Aorta (tissue), 5 donors: ENCODE results near the gene BAIAP3. TPM values are rescaled to one million over a fixed set of nuclear protein-coding genes. Genes with fewer than 3 reads are reported as not detected.
A peak's percentile ranks its signal among the peaks of the same experiment; 100 is the strongest.

Source experiments
- ATAC-seq: fragments of 200-7000 bp; cut with Tn5 transposase; one replicate; pipeline ENCODE4 v1.9.1; 2022; ENCODE audit warnings: moderate library complexity; ENCODE audit not compliant: low FRiP score
- DNase-seq, 2 donors: peaks; one replicate each; pipeline ENCODE4 v3.0.0-alpha.2; 2020
- H3K27ac ChIP-seq, 2 donors: one replicate each; pipeline ENCODE4 v1.5.1; 2013; ENCODE audit warnings: low read length in 2 of 2, mild to moderate bottlenecking in 2 of 2, moderate library complexity in 2 of 2, control low read depth in 1 of 2, inconsistent platforms in 1 of 2, low read depth in 1 of 2
- H3K27me3 ChIP-seq, 2 donors: one replicate each; pipeline ENCODE4 v1.6.1; 2013; ENCODE audit warnings: control low read depth in 1 of 2, low read length in 1 of 2, mild to moderate bottlenecking in 1 of 2, moderate library complexity in 1 of 2; ENCODE audit not compliant: insufficient read depth in 2 of 2, control insufficient read depth in 1 of 2
- H3K36me3 ChIP-seq, 2 donors: one replicate each; pipeline ENCODE4 v1.6.1; 2013; ENCODE audit warnings: control low read depth in 1 of 2, low read length in 1 of 2, mild to moderate bottlenecking in 1 of 2; ENCODE audit not compliant: insufficient read depth in 2 of 2, control insufficient read depth in 1 of 2
- H3K4me1 ChIP-seq, 2 donors: one replicate each; pipeline ENCODE4 v1.6.1; 2013; ENCODE audit warnings: low read length in 2 of 2, control low read depth in 1 of 2, mild to moderate bottlenecking in 1 of 2, moderate library complexity in 1 of 2; ENCODE audit not compliant: insufficient read depth in 2 of 2, control insufficient read depth in 1 of 2
- H3K4me3 ChIP-seq, 2 donors: one replicate each; pipeline ENCODE4 v1.5.1; 2013; ENCODE audit warnings: low read length in 2 of 2, control low read depth in 1 of 2, mild to moderate bottlenecking in 1 of 2
- H3K9me3 ChIP-seq: one replicate; pipeline ENCODE4 v1.6.1; 2013; ENCODE audit warnings: mild to moderate bottlenecking, low read length; ENCODE audit not compliant: control insufficient read depth
- WGBS, 2 donors: extraction: QIAGEN DNeasy Blood & Tissue Kit; methylation state at CpG; one replicate each; pipeline ENCODE4 v1.1.7; 2013; 5-methylcytosine and 5-hydroxymethylcytosine counted together
- intact Hi-C, 2 donors: fragments of 100-400 bp; cut with DNase I; formaldehyde crosslinking; loops; one replicate each; pipeline versions ENCODE4 v1.14.2 to v1.15.0; 2022
- polyA plus RNA-seq, 2 donors: library from polyadenylated mRNA; stranded (reverse); fragments of 200-250 nt; gene quantifications; one replicate each; pipeline ENCODE4 v1.2.3, GENCODE V29; 2013
- total RNA-seq, 2 donors: library from RNA; stranded (reverse); fragmentation: NEBNext Ultra II Directional; extraction: Animal tissue kit (Norgen Biotek cat#: 25700); gene quantifications; one replicate each; pipeline ENCODE4 v1.2.1, GENCODE V29; 2021
- donor health status: healthy with polysubstance abuse.
- donor health status: Bipolar disorder and iron deficiency.
- donor health status: DM: no; HTN: no; CAD: no.
- donor health status: DM: no; HTN: no; CAD: no.
- donor health status: DM: yes; HTN: yes; CAD: no.

BAIAP3 gene
- total and polyA plus RNA-seq, 4 donors, result 1.1 to 3.1 (median 1.9) TPM

DNA sequence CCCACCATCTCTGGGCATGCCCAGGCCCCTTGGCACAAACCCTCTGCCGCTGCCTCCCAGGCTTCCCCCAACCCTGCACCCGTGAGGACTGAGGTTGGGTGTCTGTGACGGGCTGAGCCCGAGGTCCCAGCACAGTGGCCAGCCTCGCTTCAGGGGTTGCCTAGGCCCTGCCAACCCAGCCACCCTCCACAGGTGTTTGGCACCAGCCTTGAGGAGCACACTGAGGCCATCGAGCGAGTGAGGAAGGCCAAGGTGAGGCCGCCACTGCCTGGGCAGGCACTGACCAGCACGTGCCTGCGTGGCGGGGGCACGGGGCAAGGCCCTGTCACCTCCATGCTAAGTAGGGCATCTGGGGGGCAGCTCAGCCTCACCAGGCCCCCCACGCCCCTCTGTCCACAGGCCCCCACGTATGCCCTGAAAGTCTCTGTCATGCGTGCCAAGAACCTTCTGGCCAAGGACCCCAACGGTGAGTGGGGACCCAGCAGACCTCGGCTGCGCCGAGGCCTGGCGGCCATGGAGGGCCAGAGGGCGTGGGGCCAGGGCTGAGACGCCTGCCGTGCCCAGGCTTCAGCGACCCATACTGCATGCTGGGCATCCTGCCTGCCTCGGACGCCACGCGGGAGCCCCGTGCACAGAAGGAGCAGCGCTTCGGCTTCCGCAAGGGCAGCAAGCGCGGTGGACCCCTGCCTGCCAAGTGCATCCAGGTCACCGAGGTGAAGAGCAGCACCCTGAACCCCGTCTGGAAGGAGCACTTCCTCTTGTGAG, 7.5 kb downstream of the BAIAP3 start:
- ATAC-seq, result no peak
- 79 to 82% methylated on average over 31 to 36 of the region's 36 CpGs for WGBS, 2 donors
- DNase-seq, result no peak

DNA sequence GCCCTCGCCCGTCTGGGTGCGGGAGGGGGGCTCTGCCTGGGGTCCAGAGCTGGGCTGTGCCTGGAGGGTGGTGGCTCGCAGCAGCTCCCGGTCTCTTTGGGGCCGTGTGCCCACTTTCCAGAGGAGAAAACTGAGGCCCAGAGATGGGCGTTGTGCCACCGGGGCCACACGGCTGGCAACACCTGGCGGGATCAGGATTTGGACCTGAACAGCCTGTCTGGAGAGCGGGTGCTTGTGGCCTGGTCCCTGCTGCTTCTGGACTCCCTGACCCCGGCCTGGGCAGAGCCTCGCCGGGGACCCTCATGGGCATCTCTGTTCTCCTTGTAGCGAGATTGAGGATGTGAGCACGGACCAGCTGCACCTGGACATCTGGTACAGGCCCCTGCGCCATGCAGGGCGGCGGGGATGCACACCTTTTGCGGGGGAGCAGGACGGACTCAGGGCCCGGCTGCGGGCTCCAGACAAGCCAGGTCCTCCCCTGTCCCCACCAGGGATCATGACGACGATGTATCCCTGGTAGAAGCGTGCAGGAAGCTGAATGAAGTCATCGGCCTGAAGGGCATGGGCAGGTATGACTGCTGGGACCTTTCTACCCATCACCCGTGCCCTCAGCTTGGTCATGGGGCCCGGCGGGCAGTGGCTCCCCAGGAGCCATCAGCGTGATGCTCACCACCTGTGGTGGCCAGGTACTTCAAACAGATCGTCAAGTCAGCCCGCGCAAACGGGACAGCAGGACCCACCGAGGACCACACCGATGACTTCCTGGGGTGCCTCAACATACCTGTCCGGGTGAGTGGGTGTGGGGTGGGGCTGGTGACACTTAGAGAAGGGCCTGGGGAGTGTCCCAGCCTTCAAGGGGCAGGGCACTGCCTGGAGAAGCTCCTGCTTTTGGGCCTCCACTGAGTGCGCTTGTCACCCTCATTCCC, 8.3 kb downstream of the BAIAP3 start:
- no peak for ATAC-seq
- 88% methylated on average over 36 to 39 of the region's 39 CpGs for WGBS, 2 donors
- intact Hi-C loops, result no loop called here

More for the DNA sequence above, 7.5 kb downstream of the BAIAP3 start:
- intact Hi-C loops, result no loop called here
- Histone ChIP-seq H3K36me3 (no peaks in the 10 kb centered on the region), H3K27ac (no peak overlapping the region), H3K4me3 (no peak overlapping the region), H3K27me3 (no peaks in the 10 kb centered on the region), H3K9me3 (no peaks in the 10 kb centered on the region), H3K4me1 (no peaks in the 10 kb centered on the region)

DNA sequence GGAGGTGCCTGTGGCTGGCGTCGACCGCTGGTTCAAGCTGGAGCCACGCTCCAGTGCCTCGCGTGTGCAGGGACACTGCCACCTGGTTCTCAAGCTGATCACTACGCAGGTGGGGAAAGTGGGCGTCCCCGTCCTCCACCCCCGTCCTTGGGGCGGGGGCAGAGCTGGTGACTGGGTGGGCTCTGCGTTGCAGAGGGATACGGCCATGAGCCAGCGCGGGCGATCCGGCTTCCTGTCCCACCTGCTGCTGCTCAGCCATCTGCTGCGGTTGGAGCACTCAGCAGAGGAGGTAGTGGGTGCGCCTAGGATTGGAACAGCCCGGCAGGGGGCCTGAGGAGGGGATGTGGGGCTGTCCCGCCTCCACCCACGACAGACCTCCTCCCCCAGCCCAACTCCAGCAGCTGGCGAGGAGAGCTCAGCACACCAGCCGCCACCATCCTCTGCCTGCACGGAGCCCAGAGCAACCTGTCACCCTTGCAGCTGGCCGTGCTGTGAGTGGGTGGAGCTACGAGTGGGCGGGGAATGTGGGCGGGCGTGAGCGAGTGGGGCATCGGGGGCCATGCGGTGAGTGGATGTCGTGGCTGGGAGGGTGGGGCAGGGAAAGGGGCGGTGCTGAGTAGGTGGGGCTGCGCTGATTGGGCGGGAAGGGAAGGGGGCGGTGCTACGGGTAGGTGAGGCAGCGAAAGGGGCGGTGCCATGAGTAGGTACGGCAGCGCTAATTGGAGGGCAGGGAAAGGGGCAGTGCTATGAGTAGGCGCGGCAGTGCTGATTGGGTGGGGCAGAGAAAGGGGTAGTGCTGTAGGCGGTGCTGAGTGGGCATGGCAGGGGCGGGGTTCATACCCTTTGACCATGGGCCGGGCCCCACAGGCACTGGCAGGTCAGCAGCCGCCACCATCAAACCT, 9.3 kb downstream of the BAIAP3 start:
- WGBS, 2 donors, result 9% methylated on average over 47 to 49 of the region's 49 CpGs
- peak; percentile 79 for ATAC-seq
- Histone ChIP-seq H3K27me3 (no peaks in the 10 kb centered on the region), H3K4me1 (no peaks in the 10 kb centered on the region), H3K27ac (no peak overlapping the region), H3K4me3 (no peak overlapping the region), H3K9me3 (no peaks in the 10 kb centered on the region), H3K36me3 (no peaks in the 10 kb centered on the region)
- peak; percentile 94 to 96 for DNase-seq
- intact Hi-C loops, result no loop called here

More for the DNA sequence above, 8.3 kb downstream of the BAIAP3 start:
- no peak for DNase-seq
- Histone ChIP-seq H3K9me3 (no peaks in the 10 kb centered on the region), H3K4me3 (no peak overlapping the region), H3K36me3 (no peaks in the 10 kb centered on the region), H3K27me3 (no peaks in the 10 kb centered on the region), H3K27ac (no peak overlapping the region), H3K4me1 (no peaks in the 10 kb centered on the region)

DNA sequence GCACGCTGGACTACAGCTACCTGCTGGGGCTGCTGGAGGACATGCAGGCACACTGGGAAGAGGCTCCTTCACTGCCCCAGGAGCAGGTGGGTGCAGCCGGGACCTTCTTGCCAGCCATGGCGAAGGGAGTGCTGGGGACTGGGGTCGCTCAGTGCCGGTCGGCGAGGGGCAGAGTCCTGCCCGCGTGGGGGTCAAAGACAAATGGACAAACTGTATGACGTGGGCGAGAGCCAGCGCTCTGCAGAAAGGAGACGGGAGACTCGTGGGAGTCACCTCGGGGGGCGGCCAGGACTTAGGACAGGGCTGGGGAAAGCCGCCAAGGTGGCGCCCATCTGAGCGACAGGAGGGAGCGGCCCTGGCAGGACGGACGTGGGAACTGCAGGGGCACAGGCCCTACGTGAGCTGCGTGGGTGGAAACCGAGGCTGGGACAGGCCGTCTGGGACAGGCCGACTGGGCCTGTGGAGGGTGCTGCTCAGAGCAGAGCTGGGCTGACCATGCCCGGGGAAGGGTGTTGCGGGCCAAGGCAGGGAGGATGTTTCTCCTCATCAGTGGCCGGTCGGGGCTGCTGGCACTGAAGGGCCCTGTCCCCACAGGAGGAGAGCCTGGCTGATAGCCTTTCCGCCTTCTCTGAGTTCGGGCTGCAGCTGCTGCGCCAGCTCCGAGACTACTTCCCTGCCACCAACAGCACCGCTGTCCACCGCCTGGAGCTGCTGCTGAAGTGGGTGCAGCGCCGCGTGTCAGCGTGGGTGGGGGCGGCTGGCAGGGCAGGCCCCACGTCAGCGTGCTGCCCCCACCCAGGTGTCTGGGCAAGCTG, 10.2 kb downstream of the BAIAP3 start:
- WGBS, 2 donors, result 35 to 38% methylated on average over 41 to 44 of the region's 44 CpGs
- no peak overlapping the region for H3K27ac ChIP-seq
- no peaks in the 10 kb centered on the region for H3K27me3 ChIP-seq
- H3K4me1 ChIP-seq, result no peaks in the 10 kb centered on the region
- H3K4me3 ChIP-seq, result no peak overlapping the region
- no peaks in the 10 kb centered on the region for H3K36me3 ChIP-seq
- intact Hi-C loops, result no loop called here
- no peak for DNase-seq
- peak; percentile 17 for ATAC-seq
- H3K9me3 ChIP-seq, result no peaks in the 10 kb centered on the region

DNA sequence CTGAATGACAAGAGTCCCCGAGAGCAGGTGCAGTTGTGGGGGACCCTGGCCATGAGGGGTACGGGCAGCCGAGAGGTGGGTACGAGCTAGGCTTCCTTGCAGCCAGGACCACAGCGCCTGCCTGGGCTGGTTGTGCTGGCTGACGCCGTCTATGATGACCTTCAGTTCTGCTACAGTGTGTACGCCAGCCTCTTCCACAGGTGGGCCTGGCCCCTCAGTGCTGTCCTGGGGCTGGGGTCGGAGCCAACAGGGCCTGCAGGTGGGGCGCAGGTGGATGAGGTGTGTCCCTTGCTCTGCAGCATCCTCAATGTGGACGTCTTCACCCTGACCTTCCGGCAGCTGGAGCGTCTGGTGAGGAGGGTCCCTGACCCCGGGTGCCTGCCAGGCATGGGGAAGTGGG, 11.1 kb downstream of the BAIAP3 start:
- intact Hi-C loops, result no loop called here
- no peak overlapping the region for H3K4me3 ChIP-seq
- no peaks in the 10 kb centered on the region for H3K4me1 ChIP-seq
- no peaks in the 10 kb centered on the region for H3K9me3 ChIP-seq
- 90 to 91% methylated on average over 14 of the region's 14 CpGs for WGBS, 2 donors
- DNase-seq, result no peak
- H3K27ac ChIP-seq, result no peak overlapping the region
- no peaks in the 10 kb centered on the region for H3K36me3 ChIP-seq
- no peaks in the 10 kb centered on the region for H3K27me3 ChIP-seq
- no peak for ATAC-seq

DNA sequence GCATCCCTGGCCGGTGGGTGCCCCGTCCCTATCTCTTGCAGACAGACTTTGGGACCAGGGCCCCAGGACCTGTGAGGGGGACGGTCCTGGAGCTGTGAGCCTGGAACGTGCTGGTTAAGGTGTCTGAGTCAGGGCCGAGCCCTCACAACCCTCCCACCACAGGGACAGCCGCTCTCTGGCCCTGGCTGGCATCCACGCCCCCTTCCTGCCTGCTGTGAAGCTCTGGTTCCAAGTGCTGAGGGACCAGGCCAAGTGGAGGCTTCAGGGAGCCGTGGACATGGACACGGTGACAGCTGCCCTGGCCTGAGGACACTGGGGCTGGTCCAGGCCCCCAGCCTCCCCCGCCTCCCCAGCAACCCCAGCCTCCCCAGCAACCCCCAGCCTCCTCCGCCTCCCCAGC, 11.6 kb downstream of the BAIAP3 start:
- H3K27me3 ChIP-seq, result no peaks in the 10 kb centered on the region
- no peaks in the 10 kb centered on the region for H3K9me3 ChIP-seq
- H3K4me1 ChIP-seq, result no peaks in the 10 kb centered on the region
- H3K27ac ChIP-seq, result no peak overlapping the region
- 58 to 65% methylated on average over 9 to 11 of the region's 11 CpGs for WGBS, 2 donors
- intact Hi-C loops, result no loop called here
- no peak for DNase-seq
- no peaks in the 10 kb centered on the region for H3K36me3 ChIP-seq
- no peak overlapping the region for H3K4me3 ChIP-seq
- no peak for ATAC-seq

DNA sequence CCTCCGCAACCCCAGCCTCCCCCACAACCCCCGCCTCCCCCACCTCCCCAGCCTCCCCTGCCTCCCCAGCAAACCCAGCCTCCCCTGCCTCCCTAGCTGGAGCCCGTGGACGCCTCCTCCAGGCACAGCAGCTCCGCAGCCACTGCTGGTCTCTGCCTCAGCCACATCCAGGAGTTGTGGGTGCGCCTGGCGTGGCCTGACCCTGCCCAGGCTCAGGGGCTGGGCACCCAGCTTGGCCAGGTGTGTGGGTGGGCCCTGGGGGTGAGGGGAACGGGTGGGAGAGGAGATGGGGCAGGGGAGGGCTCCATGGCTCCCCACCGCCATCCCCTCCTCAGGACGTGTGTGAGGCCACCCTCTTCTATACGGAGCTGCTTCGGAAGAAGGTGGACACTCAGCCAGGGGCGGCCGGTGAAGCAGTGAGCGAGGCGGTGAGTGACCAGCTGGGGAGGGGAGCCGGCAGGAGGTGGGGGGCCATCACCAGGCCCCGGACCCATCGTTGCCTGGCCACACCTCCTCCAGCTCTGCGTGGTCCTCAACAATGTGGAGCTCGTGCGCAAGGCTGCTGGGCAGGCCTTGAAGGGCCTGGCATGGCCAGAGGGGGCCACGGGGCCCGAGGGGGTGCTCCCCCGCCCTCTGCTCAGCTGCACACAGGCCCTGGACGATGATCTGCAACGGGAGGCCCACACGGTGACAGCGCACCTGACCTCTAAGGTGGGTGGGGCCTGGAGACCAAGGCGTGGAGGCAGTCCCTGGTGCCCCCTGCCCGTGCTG, 12.4 kb downstream of the BAIAP3 start:
- H3K27ac ChIP-seq, result no peak overlapping the region
- H3K36me3 ChIP-seq, result no peaks in the 10 kb centered on the region
- no peak for ATAC-seq
- no peaks in the 10 kb centered on the region for H3K27me3 ChIP-seq
- no peaks in the 10 kb centered on the region for H3K4me1 ChIP-seq
- no peak overlapping the region for H3K4me3 ChIP-seq
- DNase-seq, result no peak
- intact Hi-C loops, result no loop called here
- WGBS, 2 donors, result 72 to 76% methylated on average over 28 to 31 of the region's 31 CpGs
- H3K9me3 ChIP-seq, result no peaks in the 10 kb centered on the region
